ENCODE data around the gene UBR4.

DNA sequence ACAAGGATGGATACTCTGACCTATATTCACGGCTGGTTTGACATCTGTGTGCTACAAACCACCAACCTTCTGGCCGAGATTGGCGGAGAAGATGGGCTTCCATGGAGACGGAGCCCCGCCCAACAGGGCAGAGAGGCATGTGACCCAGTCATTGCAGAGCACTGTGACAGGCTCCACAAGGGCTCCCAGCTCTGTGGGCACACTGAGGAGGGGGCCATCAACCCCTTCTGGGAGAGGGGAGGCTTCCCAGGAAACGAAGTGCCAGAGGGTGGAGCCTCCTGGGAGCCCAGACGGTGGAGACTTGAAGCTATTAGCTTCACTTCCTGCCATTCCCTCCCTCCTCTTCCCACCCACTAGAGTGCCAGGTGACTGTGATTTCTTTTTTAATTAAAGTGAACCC is 182.0 kb downstream of the UBR4 start:
- TF ChIP-seq ESRRG (CRISPR knock-in tag; IDR thresholded peaks at IDR 0.05) (no peak), RARB (CRISPR knock-in tag; IDR thresholded peaks at IDR 0.05) (no peak), PPARA (CRISPR knock-in tag; IDR thresholded peaks at IDR 0.05; ENCODE audit: borderline replicate concordance) (no peak), ZNF8 (CRISPR knock-in tag; IDR thresholded peaks at IDR 0.05) (no peak)
